HG02798 (cell line): ENCODE data around the gene MRM2.
"Not testable (repeated sequence)": the region's sequence is repeated elsewhere in the genome, so short reads cannot be mapped to it uniquely, and the experiment has no call there.

ENCODE experiments used
- ATAC-seq: cut with Tn5 transposase; IDR thresholded peaks from one replicate; pipeline ENCODE4 v1.9.1; 2021; ENCODE audit warnings: mild to moderate bottlenecking; ENCODE audit not compliant: unreplicated experiment, poor library complexity

Gene MRM2

GRCh38 chr7:2269089-2269990 is 27.3 kb upstream of the MRM2 start:
- ATAC-seq: not testable (repeated sequence)

GRCh38 chr7:2266911-2267310 is 24.9 kb upstream of the MRM2 start:
- no peak for ATAC-seq

- no peak for ATAC-seq
Observed at GRCh38 chr7:2264158-2264557, 22.2 kb upstream of the MRM2 start.

- no peak for ATAC-seq
Observed at GRCh38 chr7:2263176-2263575, 21.2 kb upstream of the MRM2 start.

GRCh38 chr7:2261611-2262010 is 19.6 kb upstream of the MRM2 start:
- ATAC-seq: no peak

GRCh38 chr7:2260820-2261219 is 18.8 kb upstream of the MRM2 start:
- ATAC-seq: no peak

GRCh38 chr7:2259480-2259879 is 17.5 kb upstream of the MRM2 start:
- no peak for ATAC-seq

- peak; percentile 80 for ATAC-seq
Observed at GRCh38 chr7:2258661-2259365, 16.8 kb upstream of the MRM2 start.

GRCh38 chr7:2257651-2258050 is 15.6 kb upstream of the MRM2 start:
- no peak for ATAC-seq

- no peak for ATAC-seq
Observed at GRCh38 chr7:2257046-2257551, 15.1 kb upstream of the MRM2 start.

- no peak for ATAC-seq
Observed at GRCh38 chr7:2256306-2257045, 14.5 kb upstream of the MRM2 start.

GRCh38 chr7:2255145-2256139 is 13.4 kb upstream of the MRM2 start:
- no peak for ATAC-seq

- no peak for ATAC-seq
Observed at GRCh38 chr7:2254429-2255144, 12.6 kb upstream of the MRM2 start.

- no peak for ATAC-seq
Observed at GRCh38 chr7:2253525-2254244, 11.7 kb upstream of the MRM2 start.

- no peak for ATAC-seq
Observed at GRCh38 chr7:2253021-2253420, 11.0 kb upstream of the MRM2 start.

GRCh38 chr7:2251841-2252771 is 10.1 kb upstream of the MRM2 start:
- no peak for ATAC-seq

- no peak for ATAC-seq
Observed at GRCh38 chr7:2251381-2251780, 9.4 kb upstream of the MRM2 start.
